Activated CD4-positive, alpha-beta T cell treated with anti-CD3 and anti-CD28 coated beads, Interleukin-2, amount 50 U/mL, for 48 hours (primary cell): Measurements from ENCODE around the gene IFNG-AS1.

Experiments
- DNase-seq, 2 experiments: peaks; one replicate each; pipeline ENCODE4 v3.0.0-alpha.2; 2020

Gene IFNG-AS1

GRCh38 chr12:67996347-67996746, 7.1 kb downstream of the IFNG-AS1 start:
- DNase-seq = no peak

DNA sequence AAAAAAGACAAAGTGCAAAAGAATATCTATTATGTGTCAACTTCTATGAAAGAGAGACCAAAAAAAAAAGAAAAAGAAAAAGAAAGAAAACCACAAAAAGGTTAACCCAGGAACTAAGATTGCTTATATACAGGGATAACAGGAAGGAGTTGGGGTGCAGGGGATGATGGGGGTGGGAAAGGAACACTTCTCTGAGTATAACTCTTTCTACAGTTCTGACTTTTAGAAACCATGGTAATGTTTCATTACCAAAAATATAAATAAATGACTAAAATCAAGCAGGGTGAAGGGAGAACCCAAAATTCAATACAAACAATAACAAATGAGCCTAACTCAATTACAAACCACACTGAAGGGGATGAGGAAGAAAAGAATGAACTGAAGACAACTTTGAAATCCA, 9.1 kb downstream of the IFNG-AS1 start:
- no peak for DNase-seq

GRCh38 chr12:67999244-67999643, 10.0 kb downstream of the IFNG-AS1 start:
- DNase-seq = no peak

DNA sequence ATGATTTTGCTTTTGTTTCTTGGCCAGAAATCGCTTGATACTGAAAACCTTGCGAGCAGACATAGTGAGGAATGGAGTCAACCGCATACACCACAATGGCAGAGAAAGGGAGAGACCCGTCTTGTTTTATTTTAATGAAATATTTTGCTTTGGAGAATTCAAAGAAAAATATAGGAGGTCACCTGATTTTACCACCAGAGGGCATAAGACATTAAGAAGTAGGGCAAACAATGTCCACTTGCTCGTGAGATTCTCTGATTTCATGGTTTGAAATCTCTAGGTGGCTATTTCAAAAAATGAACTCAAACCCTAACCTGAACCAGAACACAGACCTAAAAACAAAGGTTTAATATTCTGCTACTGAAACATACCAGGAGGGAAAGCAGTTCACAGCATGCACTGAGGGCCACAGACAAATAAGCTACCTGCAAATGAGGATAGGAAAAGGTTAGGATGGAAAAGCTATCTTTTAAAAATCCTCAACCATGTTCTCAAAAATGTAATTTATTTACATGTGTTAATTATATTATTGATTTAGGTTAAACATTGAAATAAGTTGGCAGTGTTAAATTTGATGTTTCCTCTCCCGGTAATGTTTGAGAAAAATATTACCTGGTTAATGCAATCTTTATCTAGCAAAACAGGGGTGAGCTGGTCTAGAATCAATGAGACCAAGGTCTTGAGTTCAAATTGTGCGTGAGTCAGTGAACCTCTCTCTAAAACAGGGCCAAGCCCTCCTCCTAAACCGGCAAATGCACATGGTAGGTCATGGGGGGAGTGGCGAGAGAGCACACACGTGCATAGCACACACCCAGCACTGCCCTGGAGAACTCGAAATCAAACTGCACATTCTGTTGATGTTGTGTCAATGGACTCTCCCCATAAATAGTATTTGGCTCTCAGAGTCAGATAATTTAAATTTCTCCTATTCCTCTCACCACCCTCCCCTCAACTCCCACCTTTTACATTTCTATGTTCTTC, 12.5 kb downstream of the IFNG-AS1 start:
- no peak for DNase-seq

- DNase-seq = no peak
These were observed 14.5 kb downstream of the IFNG-AS1 start for GRCh38 chr12:68003777-68004176.

DNA sequence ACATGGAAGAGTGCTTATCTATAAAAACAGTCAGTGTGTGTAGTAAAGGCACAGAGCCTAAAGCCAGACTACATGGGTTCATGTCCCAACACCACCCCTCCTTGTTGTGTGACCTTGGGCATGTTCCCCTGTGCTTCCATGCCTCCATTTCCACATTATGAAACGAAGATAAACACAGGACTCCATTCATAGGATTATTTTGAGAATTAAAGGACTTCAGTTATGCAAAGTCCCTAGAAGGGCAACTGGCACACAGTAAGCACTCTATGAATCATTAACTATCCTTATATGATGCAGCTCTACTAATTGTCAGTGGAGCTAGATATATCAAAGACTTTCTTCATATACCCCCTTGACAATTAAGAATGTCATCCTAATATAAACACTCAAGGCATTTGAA, 17.8 kb downstream of the IFNG-AS1 start:
- no peak for DNase-seq

DNA sequence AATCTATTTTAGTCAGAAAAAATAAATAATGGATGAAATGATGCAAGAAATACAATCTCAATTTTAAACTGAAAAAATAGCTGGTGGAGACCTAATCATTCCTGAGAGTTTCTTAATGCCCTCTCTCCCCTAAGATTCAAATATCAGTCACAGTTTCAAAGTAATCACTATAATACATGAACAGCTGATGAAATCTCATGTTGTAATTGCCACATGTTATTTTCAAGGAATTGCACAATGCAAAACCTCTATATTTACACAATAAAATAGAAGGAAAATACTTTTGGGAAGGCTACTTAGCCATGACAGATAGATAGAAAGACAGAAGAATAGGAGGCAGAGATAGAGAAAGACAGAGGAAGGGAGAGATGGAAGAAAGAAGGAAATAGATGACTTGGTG, 18.2 kb downstream of the IFNG-AS1 start:
- DNase-seq = no peak

GRCh38 chr12:68011206-68011881, 22.1 kb downstream of the IFNG-AS1 start:
- DNase-seq = no peak

DNA sequence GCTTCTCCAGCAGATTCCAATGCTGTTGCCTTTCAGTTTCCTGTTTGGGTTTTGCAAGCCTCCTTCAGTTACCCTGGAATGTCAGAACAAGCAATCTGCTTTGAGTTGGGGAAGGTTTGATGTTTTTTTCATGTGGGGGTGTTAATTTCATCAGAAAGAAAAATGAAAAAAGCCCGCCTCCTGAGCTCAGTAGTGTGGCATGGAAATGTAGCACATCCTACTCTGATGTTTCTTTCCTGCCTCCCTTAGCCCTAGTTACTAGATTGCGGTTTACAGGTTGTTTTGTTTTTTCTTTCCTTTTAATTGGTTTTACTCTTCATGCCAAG, 22.6 kb downstream of the IFNG-AS1 start:
- no peak for DNase-seq

DNA sequence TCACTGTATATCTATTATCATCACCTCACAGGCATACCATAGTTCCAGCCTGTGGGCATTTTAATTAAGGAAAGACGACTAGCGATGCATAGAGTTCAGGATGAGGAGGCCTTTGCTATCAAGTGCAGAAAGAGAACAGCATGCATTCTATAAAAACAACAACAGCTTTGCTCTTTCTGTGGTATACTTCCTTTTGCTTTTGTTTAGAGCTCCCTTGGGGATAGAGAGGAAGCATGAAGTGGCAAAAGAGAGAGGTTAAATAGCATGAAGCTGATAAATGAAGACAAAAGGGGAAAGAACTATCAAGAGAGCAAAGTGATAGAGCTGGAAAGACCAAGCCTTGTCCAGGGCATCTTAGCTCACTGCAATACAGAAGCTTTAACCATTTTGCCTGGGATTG, 23.5 kb downstream of the IFNG-AS1 start:
- DNase-seq = no peak

GRCh38 chr12:68013181-68013580, 23.9 kb downstream of the IFNG-AS1 start:
- DNase-seq = no peak

DNA sequence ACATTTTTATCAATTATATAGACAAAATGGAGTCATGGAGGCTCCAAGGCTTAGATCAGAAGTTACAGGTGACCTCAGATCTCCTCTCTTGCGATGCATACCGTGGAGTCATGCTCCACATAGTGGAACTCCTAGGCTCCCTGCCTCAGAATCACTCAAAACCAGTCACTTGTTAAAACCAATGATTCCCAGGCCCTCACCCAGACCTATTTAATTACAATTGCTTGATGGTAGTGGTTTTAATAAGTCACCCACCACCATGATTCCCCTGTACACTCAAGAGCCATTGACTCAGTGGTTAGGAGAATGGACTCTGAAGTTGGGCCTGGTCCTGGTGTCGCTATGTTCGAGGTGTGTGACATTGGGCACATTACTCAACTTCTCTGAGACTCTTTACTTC, 26.9 kb downstream of the IFNG-AS1 start:
- no peak for DNase-seq

GRCh38 chr12:68018315-68018714, 29.1 kb downstream of the IFNG-AS1 start:
- no peak for DNase-seq

GRCh38 chr12:68020049-68020448, 30.8 kb downstream of the IFNG-AS1 start:
- no peak for DNase-seq

- no peak for DNase-seq
These were observed 31.5 kb downstream of the IFNG-AS1 start for GRCh38 chr12:68020699-68021098.

GRCh38 chr12:68028647-68029046, 39.4 kb downstream of the IFNG-AS1 start:
- DNase-seq = no peak

DNA sequence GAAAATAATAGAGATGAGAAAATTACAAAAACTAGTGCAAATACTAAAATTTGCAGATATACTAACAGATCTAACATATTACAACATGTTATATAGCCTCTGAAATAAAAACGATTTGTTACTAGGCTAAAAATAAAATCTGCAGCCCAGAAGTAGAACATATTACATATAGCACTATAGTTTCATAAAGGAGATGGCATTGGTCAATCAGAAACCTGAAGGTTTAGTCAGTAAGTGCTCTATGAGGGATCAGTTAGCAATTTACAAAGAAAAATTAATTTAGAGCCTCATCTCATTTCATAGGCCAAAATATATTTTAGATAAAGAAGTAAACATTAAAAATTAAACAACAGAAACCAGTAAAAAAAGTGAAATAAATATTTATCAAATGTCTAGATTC, 41.0 kb downstream of the IFNG-AS1 start:
- no peak for DNase-seq

DNA sequence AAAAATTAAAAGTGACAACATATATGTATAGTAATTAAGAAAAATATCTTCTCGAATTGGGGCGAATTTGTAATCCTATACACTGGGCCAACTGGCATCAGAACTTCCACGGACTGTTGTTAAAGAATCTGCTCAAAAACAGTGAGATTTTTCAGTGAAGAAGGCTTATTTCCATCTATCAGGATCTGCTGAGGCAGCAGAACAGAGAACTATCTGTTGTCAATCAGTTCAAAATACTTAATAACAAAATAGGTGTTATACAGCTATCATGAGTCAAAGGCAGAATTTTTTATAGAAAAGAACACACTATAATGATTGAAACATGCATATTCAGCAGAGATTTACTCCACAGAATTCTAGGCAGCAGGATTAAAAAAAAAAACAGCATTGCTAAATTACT, 41.9 kb downstream of the IFNG-AS1 start:
- DNase-seq = no peak

DNA sequence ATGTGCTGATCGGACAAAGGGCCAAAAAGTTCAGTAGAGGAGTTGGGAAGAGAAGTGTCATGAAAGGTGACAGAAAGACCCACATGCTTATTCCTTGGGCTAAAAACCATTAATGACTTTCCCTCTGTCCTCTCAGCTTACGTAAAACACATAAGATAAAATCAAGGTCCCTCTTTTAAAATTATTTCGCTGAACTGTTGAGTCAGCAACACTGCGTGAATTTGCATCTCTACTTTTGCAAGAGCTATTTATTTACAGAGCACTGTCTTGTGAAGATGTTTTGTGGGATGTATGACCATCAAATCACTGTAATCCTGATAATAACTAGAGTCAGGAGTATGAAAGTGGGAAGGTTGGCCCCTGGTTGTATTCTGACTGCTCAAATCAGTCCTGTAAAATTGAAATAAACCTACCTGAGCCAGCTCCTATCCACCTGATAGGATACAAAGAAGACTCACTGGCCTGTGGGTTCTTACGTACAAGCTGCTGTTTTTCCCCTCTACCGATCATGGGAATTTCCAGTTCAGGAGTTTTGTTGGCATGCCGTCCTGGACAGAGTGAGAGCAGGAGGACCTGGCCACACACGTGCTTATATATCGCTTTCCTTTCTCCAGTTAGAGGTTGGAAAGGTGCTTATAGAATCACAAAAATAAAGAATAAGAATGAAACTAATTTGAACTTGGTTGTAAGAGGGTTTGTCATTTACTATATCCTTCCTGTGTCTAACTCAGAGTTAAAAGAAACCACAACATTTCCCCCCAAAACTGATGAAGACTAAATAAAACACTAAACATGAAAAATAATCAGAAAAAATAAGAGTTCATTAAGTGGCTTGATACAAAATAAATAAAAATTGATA, 42.9 kb downstream of the IFNG-AS1 start:
- no peak for DNase-seq

DNA sequence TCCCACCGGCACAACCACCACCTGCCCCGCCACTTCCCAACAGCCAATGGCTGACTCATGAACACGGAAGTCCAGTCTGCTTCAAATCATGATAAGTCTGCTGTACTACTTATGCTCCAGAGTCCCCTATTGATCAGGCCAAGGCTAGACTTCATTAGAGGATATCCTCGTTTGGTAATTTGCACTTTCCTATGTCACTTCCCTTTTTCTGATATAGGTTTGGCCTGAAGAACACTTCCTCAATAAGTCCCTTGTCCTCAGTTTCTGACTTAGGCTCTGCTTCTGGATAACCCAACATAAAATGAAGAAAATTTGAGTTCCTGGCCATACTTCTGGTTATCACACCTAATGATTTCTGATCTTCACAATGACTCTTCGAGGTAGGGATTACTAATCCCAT, 45.3 kb downstream of the IFNG-AS1 start:
- DNase-seq = no peak

DNA sequence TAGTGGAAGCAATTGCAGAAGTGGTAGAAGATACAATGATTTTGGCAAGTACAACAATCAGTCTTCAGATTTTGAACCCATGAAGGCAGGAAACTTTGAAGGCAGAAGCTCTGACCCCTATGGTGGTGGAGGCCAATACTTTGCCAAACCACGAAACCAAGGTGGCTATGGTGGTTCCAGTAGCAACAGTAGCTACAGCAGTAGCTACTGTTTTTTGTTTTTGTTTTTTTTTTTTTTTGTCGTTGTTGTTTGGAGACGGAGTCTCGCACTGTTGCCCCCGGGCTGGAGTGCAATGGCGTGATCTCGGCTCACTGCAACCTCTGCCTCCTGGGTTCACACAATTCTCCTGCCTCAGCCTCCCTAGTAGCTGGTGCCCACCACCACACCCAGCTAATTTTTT, 47.4 kb downstream of the IFNG-AS1 start:
- DNase-seq = no peak

DNA sequence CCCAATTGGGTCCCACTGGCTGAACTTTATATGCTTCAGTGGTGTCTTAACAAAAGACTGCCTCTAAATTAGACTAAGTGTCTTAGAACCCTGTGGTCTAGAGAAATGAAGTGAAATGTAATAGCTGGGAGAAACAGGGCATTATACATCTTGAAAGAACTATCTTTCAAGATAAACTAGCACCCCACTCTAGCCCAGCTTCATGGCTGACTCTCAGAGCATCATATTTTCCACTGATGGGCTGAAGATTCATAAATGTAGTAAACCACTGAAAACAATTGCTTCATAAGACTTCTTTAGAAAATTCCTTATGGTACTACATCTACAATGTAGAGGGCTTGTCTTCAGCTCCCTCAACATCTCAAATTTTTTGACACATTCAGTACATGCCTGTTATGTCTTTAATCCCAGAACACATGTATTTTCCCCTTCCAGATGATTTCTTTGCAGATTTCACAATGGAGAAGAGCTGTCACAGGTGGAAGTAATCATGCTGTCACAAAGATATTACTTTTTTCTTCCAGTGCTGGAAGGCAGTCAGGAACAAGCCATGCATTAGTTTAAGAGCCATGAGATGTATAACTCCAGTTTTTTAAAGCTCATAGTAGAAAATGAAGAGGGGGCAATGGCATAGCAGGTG, 48.5 kb downstream of the IFNG-AS1 start:
- DNase-seq = peak in 1 of 2 experiments; percentile 18

DNA sequence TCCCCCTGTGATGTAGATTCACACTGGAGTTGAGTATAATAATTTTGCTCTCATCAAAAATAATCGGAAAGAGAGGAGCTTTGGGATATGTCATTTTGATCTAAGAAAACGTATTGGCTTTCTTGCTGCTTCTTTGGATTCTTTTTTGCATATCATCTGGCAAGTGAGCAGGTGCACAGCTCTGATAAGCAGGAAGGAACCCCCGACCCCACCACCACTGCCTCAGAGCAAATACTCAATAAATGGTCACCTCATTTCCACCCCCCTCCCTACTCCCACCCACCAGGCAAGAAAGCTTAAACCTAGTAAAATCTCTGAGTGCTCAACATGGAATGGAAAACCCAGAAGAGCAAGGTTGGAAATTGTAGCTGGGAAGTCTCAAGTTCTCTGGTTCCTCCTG, 49.4 kb downstream of the IFNG-AS1 start:
- DNase-seq = no peak
